OCI-LY7 (cell line): ENCODE data around the gene MYO9B. TPM values are rescaled to one million over a fixed set of nuclear protein-coding genes. Genes with fewer than 3 reads are reported as not detected.

Source experiments
- BruUV-seq: library from RNA; stranded (reverse); fragments of 400-500 nt; replicated peaks from 2 replicates; lab custom pipeline; 2021; lab: Mats Ljungman, UMichigan
- CTCF ChIA-PET: fragments of 300-600 bp; sonication (Branson Sonifier 250); formaldehyde crosslinking; loops from one replicate; lab custom pipeline; 2022; ENCODE audit warnings: antibody characterized with exemption; ENCODE audit not compliant: unreplicated experiment; lab: Charles Lee
- POLR2A ChIA-PET: fragments of 300-600 bp; sonication (Branson Sonifier 250); formaldehyde crosslinking; loops from one replicate; lab custom pipeline; 2022; ENCODE audit warnings: antibody characterized with exemption; lab: Charles Lee
- DNase-seq: peaks from one replicate; pipeline ENCODE4 v3.0.0-alpha.2; 2015; ENCODE audit warnings: low spot score
- H2AFZ ChIP-seq: fragments of 200-600 bp; sonication (generic), shearing (Covaris generic); 2 replicates; pipeline ENCODE4 v1.6.1; 2014; ENCODE audit warnings: mild to moderate bottlenecking, antibody characterized with exemption, low read length, moderate library complexity
- H3K27ac ChIP-seq: fragments of 200-600 bp; sonication (generic); 2 replicates; pipeline ENCODE4 v1.5.1; 2014; ENCODE audit warnings: mixed run types, low read depth, mild to moderate bottlenecking, moderate library complexity, low read length, inconsistent platforms; ENCODE audit not compliant: poor library complexity, severe bottlenecking
- H3K36me3 ChIP-seq: fragments of 200-600 bp; sonication (generic); 2 replicates; pipeline ENCODE4 v1.6.1; 2014; ENCODE audit warnings: mild to moderate bottlenecking, antibody characterized with exemption, low read length, moderate library complexity, mixed read lengths; ENCODE audit not compliant: insufficient read depth
- H3K4me1 ChIP-seq: fragments of 200-600 bp; sonication (generic); 2 replicates; pipeline ENCODE4 v1.5.1; 2014; ENCODE audit warnings: mild to moderate bottlenecking, low read length; ENCODE audit not compliant: insufficient read depth, poor library complexity, severe bottlenecking
- H3K4me2 ChIP-seq: fragments of 200-600 bp; sonication (generic); 2 replicates; pipeline ENCODE4 v1.6.1; 2014; ENCODE audit warnings: mild to moderate bottlenecking, low read length
- H3K4me3 ChIP-seq: fragments of 200-600 bp; sonication (generic); 2 replicates; pipeline ENCODE4 v1.5.1; 2014; ENCODE audit warnings: mild to moderate bottlenecking, low read depth, low read length; ENCODE audit not compliant: poor library complexity, severe bottlenecking
- H3K79me2 ChIP-seq: fragments of 200-600 bp; sonication (generic); 2 replicates; pipeline ENCODE4 v1.6.1; 2016; ENCODE audit warnings: low read depth, mild to moderate bottlenecking, low read length, moderate library complexity, mixed read lengths; ENCODE audit not compliant: insufficient read depth
- H3K9me2 ChIP-seq: fragments of 200-600 bp; sonication (generic); 2 replicates; pipeline ENCODE4 v1.6.1; 2016; ENCODE audit warnings: mild to moderate bottlenecking, low read length, mixed read lengths; ENCODE audit not compliant: insufficient read depth
- H3K9me3 ChIP-seq: fragments of 200-600 bp; sonication (generic); 2 replicates; pipeline ENCODE4 v1.6.1; 2014; ENCODE audit warnings: mild to moderate bottlenecking, mixed run types, low read length, mixed read lengths
- H4K20me1 ChIP-seq: fragments of 200-600 bp; sonication (generic); 2 replicates; pipeline ENCODE4 v1.6.1; 2014; ENCODE audit warnings: mild to moderate bottlenecking, antibody characterized with exemption, low read length, moderate library complexity, mixed read lengths; ENCODE audit not compliant: insufficient read depth
- EZH2phosphoT487 ChIP-seq: fragments of 200-600 bp; sonication (generic); IDR thresholded peaks from 2 replicates; pipeline ENCODE4 v1.6.1; 2018; ENCODE audit warnings: low read depth, borderline replicate concordance, mild to moderate bottlenecking, mixed run types, antibody characterized with exemption, low read length, moderate library complexity, mixed read lengths
- intact Hi-C: fragments of 100-400 bp; cut with micrococcal nuclease; formaldehyde crosslinking; loops from one replicate; pipeline ENCODE4 v1.10.0; 2022; ENCODE audit not compliant: unreplicated experiment
- total RNA-seq, 2 experiments: library from RNA; depleted of rRNA in 1 of 2; stranded (reverse); fragments of >200 nt in 1 of 2; shearing (Covaris generic) in 1 of 2; gene quantifications; 2 replicates each; pipeline ENCODE4 v1.2.3, GENCODE V29; 2014 to 2022
- TF ChIP-seq, protein P1 (sequence below): fragments of 200-600 bp; sonication (generic); conservative IDR thresholded peaks from 2 replicates; pipeline ENCODE4 v1.5.1; 2014; ENCODE audit warnings: mild to moderate bottlenecking, antibody characterized with exemption, low read length, moderate library complexity, mixed read lengths

Gene MYO9B
- total RNA-seq, 2 experiments from 2014 or later = 74.7 to 150 TPM

DNA sequence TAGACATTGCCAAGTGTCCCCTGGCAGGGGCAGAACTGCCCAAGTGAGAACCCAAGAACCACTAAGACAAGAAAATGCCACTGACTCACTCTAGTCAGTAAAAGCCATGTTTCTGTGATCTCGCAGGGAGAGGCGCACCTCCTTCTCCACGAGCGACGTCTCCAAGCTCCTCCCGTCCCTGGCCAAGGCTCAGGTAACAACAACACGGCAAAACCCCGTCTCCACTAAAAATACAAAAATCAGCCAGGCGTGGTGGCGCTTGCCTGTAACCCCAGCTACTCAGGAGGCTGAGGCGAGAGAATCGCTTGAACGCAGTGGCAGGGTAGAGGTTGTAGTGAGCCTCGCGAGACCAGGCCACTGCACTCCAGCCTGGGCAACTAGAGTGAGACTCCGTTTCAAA, 122.1 kb downstream of the MYO9B start:
- H3K4me2 ChIP-seq = no peak overlapping the region
- no peak overlapping the region for H3K4me3 ChIP-seq
- H3K9me2 ChIP-seq = no peaks in the 10 kb centered on the region
- ChIA-PET POLR2A (no interaction called here), CTCF (no interaction called here)
- no peak overlapping the region for H3K27ac ChIP-seq
- H3K36me3 ChIP-seq = peaks cover 91% of the 10 kb centered on the region
- no peak overlapping the region for H2AFZ ChIP-seq
- no peak for DNase-seq
- H3K9me3 ChIP-seq = no peaks in the 10 kb centered on the region; the same call in 1 of the 2 replicates
- peaks cover 12% of the 10 kb centered on the region for H3K4me1 ChIP-seq
- H3K79me2 ChIP-seq = no peaks in the 10 kb centered on the region
- intact Hi-C loops = no loop called here
- no TSS peak for BruUV-seq
- no peaks in the 10 kb centered on the region for H4K20me1 ChIP-seq
- no peak for TF ChIP-seq EZH2phosphoT487
- TF ChIP-seq, protein P1, sequence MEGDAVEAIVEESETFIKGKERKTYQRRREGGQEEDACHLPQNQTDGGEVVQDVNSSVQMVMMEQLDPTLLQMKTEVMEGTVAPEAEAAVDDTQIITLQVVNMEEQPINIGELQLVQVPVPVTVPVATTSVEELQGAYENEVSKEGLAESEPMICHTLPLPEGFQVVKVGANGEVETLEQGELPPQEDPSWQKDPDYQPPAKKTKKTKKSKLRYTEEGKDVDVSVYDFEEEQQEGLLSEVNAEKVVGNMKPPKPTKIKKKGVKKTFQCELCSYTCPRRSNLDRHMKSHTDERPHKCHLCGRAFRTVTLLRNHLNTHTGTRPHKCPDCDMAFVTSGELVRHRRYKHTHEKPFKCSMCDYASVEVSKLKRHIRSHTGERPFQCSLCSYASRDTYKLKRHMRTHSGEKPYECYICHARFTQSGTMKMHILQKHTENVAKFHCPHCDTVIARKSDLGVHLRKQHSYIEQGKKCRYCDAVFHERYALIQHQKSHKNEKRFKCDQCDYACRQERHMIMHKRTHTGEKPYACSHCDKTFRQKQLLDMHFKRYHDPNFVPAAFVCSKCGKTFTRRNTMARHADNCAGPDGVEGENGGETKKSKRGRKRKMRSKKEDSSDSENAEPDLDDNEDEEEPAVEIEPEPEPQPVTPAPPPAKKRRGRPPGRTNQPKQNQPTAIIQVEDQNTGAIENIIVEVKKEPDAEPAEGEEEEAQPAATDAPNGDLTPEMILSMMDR = no peak

DNA sequence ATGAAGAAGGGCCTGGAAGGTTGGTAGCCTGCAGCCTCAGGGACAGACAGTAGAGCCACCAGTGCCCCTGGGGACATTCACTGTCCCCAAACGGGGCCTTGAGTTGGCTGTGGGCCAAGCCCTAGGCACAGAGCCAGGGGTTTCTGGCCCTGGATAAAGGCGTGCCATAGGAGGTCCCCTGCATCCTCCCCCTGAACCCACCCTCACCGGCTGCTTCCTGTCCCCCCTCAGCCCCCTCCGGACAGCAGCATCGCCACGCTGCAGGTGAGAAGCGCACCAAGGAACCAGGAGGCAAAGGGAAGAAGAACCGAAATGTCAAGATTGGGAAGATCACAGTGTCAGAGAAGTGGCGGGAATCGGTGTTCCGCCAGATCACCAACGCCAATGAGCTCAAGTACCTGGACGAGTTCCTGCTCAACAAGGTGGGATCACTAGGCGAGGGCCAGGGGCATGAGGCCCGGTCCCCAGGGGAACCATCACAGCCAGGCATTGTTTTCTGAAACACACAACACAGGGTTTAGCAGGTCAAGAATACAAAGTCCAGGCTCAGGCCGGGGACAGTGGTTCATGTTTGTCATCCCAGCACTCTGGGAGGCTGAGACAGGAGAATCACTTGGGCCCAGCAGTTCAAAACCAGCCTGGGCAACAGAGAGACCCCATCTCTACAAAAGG, 125.0 kb downstream of the MYO9B start:
- no peak for DNase-seq
- Histone ChIP-seq H3K4me3 (no peak overlapping the region), H3K79me2 (no peaks in the 10 kb centered on the region), H3K9me3 (no peaks in the 10 kb centered on the region), H2AFZ (no peak overlapping the region), H3K27ac (no peak overlapping the region), H4K20me1 (no peaks in the 10 kb centered on the region), H3K36me3 (peaks cover 91% of the 10 kb centered on the region), H3K4me1 (no peaks in the 10 kb centered on the region), H3K9me2 (no peaks in the 10 kb centered on the region), H3K4me2 (no peak overlapping the region)
- TF ChIP-seq, protein P1 = no peak
- TF ChIP-seq EZH2phosphoT487 = no peak
- POLR2A ChIA-PET = no interaction called here
- no TSS peak for BruUV-seq
- CTCF ChIA-PET = interaction anchor here (1.2 kb wide), 1 partner anchor 15 kb away, joined by 3 read pairs; the partner anchor contains the start of gene USE1
- intact Hi-C loops = no loop called here

DNA sequence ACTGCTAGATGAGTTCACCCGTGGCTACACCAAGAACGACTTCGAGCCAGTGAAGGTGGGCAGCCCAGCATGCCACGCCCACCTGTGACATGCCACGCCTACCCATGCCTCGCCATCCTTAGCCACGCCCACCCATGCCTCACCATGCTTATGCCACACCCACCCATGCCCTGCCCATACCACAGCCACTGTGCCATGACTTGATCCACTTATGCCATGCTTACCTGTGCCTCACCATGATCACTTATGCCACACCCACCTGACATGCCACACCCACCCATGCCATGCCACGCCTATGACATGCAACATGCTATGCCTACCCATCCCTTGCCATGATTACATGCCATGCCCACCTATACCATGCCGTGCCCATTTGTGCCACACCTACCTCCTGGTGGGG, 126.7 kb downstream of the MYO9B start:
- H3K4me1 ChIP-seq = no peaks in the 10 kb centered on the region
- no peaks in the 10 kb centered on the region for H3K9me2 ChIP-seq
- H2AFZ ChIP-seq = no peak overlapping the region
- no peaks in the 10 kb centered on the region for H3K9me3 ChIP-seq
- ChIA-PET POLR2A (no interaction called here), CTCF (no interaction called here)
- H3K36me3 ChIP-seq = peaks cover 97% of the 10 kb centered on the region
- no peak overlapping the region for H3K4me3 ChIP-seq
- intact Hi-C loops = no loop called here
- no peaks in the 10 kb centered on the region for H4K20me1 ChIP-seq
- no peaks in the 10 kb centered on the region for H3K79me2 ChIP-seq
- no peak overlapping the region for H3K27ac ChIP-seq
- DNase-seq = peak; percentile 34
- no TSS peak for BruUV-seq
- TF ChIP-seq, protein P1 = no peak
- H3K4me2 ChIP-seq = no peak overlapping the region
